GM18508 (cell line): ENCODE results near the gene MDM2.

Experiments used
- ATAC-seq: cut with Tn5 transposase; IDR thresholded peaks from one replicate; pipeline ENCODE4 v1.9.1; 2021; ENCODE audit warnings: moderate number of reproducible peaks; ENCODE audit not compliant: insufficient read depth, unreplicated experiment

The MDM2 gene

GRCh38 chr12:68896881-68897540 is 89.0 kb downstream of the MDM2 start:
- ATAC-seq: no peak

GRCh38 chr12:68899251-68899771 is 91.3 kb downstream of the MDM2 start:
- no peak for ATAC-seq

DNA sequence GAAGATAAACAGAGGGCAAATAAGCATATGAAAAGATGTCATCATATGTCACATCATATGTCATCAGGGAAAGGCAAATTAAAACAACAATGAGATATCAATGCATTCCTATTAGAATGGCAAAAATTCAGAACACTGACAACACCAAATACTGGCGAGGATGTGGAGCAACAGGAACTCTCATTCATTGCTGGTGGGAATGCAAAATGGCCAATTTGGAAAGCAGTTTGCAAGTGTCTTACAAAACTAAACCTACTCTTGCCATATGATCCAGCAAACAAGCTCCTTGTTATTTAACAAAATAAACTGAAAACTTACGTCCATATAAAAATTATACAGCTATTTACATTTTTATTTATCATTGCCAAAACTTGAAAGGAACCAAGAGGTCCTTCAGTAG is 92.3 kb downstream of the MDM2 start:
- ATAC-seq: no peak
